Activated CD4-positive, CD25-positive, alpha-beta regulatory T cell (primary cell): ENCODE measurements around the gene NIM1K.
"Not testable (repeated sequence)": the region's sequence is repeated elsewhere in the genome, so short reads cannot be mapped to it uniquely, and the experiment has no call there.

Source experiments
- DNase-seq, 4 experiments: peaks; one replicate each; lab custom pipeline; 2025; lab: John Stamatoyannopoulos, UW

NIM1K gene

DNA sequence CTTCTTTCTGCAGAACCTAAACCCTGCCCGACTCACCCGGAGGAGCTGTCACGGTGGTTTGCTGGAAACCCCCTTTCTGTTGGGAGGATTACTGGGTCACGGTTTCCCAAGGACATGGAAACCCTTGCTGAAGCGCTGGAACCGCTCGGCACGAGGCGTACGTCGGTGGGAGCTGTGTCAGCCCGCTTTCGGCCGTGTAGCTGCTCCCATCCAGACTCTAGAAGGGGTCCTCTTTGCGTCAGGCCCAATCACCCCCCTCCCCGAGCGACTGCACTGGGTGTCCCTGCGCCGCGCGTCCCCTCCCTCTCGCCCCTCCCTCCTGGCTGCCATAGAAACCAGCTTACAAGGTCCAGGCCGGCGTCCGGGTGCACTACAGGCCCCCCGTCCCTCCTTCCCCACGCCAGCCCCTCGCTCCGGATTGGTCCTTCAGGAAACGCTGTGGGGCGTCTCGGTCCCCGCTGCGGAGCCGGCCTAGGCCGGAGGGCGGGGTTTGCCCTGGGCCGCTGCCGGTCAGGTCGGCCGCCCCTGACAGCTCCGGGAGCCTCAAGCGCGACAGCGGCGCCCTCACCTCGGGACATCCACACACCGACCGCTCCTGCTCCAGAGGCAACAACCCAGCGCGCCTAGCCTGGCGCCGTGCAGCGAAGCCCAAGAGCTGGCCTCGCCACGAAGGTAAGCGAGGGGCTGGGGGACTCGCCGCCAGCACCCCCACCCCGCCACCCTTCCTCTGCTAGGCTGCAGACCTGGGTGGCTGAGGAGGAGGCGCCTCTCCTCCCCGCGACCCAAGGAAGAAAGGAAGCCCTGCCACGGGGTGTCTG, at the start of gene NIM1K:
TSS of gene NIM1K (plus strand) at position 486 of the 818 bp plus-strand sequence. CDS start 53,551 bp downstream, outside the sequence.
- DNase-seq = peak in 1 of 4 experiments; percentile 6

DNA sequence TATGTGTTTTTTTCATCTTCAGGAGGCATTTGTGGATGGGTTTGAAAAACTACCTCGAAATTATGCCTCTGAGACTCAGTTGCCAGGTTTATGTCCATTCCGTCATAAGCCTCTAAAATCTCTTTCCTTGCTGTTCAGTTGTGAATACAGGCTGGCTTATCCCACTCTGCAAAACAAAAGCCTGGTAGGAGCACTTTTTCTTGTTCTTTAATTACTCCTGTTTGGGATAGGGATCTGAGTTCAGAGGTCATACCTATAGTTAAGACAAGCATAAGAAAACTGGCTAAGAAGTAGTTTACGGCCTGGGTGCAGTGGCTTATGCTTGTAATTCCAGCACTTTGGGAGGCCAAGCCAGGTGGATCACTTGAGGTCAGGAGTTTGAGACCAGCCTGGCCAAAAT, 47.0 kb upstream of the NIM1K start:
- DNase-seq = no peak

DNA sequence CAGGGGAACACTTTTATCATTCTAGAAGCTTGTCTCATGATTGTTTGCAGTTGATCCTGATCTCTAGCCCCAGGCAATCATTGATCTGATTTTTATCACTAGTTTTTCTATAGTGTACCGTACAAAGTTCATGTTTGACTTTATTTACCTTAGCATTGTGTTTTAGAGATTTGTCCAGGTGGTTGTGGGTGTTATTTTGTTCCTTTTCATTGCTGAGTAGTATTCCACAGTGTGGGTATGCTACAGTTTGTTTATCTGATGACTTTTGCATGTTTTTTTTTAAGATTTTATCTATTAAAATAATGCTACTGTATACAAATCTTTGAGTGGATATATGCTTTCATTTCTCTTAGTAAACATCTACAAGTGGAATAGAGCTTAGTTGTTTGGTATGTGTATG, 45.1 kb upstream of the NIM1K start:
- DNase-seq = no peak

DNA sequence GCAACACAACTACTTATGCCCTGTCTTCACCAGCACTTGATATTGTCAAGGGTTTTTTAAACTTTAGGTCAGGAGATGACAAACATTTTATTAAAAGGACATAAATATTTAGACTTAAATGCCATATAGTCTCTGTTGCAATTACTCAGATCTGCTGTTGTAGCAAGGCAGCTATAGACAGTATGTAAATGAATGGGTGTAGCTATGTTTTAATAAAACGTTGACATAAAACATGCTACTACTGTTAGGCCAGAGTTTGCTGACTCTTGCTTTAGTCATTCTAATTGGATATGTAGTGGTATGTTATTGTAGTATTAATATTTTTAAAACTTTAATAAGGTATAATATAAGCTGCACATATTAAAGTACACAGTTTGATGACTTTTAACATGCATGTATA, 43.6 kb upstream of the NIM1K start:
- no peak for DNase-seq

DNA sequence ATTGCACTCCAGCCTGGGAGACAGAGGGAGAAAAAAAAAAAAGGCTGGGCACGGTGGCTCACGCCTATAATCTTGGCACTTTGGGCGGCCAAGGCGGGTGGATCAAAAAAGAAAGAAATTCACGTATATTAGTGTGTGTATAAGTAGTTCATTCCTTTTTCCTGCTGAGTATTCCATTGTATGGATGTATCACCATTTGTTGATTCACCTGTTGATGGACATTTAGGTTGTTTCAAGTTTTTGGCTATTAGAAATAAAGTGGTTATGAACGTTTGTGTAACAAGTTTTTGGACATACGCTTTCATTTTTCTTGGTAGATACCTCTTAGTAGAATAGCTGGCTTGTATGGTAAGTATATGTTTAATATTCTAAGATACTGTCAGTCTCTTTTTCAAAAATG, 42.8 kb upstream of the NIM1K start:
- no peak for DNase-seq

DNA sequence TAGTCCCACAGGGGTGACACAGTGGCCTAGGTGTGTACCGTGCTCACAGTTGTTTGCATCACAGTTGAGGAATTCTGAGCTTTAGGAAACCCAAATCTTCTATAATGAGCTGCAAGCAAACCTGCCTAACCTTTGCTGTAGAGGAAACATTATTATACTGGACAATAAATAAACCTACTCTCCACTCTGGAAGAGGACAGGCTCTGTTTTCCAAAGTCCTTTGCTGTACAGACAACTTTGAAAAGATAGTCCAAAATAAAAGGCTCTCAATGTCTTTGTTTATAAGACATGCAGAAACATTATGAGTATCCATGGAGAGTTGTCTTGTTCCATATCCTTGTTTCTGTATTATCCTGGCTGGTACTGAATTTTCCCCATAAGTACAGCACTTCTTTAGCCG, 42.0 kb upstream of the NIM1K start:
- no peak for DNase-seq

DNA sequence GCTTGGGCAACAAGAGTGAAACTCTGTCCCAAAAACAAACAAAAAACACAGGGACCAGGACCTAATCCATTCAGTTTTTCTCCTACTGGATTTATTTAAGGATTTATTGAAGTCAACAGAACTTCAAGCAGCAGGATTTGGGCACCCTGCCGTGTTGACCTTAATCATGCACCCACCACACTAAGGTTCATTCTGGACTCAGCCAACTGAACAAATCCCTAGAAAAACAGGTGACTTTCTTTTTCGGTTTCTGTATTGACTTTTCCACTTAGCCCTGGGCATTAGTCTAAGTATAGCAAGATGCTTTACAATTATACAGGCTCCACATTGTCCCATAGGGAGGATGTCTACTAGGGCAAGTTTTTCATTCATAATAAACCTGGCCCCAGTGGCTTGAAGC, 41.3 kb upstream of the NIM1K start:
- no peak for DNase-seq

DNA sequence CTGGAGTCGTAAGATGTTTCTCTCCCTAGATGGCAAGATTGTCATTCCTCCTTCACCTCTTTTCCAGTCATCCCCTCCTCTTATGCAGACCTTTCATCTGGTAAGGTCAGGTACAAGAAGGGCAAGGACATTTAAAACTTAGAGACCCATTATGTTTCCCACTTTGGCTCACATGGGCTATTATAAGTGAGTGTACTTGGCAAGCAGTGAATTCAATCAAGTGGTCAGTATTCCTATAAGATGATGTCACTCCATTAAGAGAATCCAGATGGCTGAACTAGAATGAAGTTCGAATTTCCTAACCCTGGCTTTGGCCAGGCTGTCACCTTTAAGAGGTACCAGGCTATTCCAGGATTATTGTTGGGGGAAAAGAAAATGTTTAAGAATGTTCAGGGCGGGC, 39.1 kb upstream of the NIM1K start:
- no peak for DNase-seq

DNA sequence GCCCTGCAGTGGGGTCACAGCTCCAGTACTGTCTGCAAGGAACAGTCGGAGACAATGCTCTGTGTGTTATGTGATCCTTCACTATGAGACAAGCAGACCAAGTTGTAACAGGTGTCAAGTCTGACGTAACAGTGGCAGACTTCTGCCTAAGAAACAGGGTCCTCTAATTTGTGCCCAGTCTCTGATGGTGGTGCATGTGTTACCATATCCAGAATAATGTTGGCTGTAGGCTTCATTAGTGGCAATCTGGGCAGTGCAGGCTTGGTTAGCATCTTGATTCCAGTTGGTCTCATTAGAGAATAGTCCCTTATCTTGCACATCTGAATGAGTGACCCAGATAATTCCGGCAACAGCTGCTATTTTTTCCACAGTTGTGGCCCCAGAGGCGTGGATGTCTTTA, 37.6 kb upstream of the NIM1K start:
- DNase-seq = no peak

DNA sequence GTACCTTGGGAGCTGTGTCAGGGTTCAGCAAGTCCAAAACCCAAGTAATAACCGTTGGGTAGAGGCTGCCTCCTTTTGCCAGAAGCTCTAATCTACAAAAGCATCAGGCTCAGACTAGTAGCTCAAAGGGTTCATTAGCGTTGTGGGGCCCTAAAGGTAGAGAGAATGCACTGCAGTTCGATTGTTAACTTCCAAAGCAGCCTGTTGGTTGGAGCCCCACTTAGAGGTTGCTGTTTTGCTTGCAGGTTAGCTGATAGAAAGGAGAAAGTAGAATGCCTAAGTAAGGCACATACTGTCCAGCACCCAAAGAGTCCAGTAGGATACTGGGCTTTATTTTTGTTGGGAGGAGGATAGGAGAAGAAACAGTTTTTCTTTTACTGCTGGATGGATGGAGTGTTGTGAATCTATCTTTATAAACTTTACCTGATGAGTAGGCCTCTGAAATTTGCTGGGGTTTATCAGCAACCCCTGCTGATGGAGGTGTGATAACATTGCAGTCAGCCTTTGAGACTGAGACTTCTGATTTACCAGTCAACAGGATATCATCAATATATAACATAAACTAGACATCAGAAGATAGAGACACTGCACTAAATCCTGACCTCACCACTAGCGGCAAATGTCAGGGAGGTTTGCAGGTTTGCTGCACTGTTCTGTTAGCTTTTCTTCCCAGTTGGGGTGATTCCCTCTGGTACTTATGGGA, 36.5 kb upstream of the NIM1K start:
- DNase-seq = no peak

DNA sequence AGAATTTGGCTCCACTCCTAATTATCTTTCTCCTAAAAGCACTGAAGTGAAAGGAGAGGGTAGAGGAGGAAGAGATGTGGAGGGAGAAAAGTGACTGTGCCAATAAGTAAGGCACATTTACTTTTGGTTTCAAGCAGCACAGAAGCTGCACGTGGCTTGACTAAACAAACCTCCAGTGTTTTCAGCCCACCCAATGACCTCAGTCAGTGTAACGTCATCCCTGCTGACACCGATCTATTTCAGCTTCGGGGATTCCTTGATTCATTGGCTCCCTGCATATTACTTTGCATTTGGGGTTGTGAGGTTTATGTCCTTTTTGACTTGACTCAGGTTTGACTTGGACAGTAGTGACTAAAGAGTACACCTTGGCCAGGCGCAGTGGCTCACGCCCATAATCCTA, 35.6 kb upstream of the NIM1K start:
- DNase-seq = no peak

DNA sequence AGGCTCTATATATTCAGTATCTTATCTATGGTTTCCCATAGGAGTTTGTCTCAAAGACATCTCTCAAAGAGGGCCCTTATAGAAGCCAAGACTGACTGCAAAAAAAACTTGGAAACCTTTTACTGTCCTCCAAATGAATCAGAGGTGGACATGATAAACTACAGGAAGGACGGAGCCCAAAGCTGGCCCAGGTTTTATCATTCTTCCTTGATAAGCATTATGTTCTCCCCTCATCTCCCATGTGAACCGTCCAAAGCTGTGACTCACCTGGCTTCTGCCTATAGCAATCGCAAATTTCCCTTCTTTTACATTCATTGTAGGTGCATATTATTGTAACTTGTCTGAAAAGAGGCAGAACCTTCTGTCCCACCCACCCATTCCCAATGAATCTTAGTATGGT, 35.0 kb upstream of the NIM1K start:
- DNase-seq = no peak

DNA sequence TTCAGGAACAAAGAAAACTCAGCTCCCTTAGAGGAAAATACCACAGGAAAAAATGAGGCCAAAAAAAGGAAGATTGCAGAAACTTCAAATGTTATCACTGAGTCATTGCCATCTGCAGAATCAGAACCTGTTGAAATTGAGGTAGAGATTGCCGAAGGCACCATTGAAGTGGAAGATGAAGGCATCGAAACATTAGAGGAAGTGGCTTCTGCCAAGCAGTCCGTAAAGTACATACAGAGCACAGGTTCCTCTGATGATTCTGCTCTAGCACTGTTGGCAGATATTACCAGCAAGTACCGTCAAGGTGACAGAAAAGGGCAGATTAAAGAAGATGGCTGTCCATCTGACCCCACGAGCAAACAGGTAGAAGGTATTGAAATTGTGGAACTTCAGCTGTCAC, 30.8 kb upstream of the NIM1K start:
- no peak for DNase-seq

DNA sequence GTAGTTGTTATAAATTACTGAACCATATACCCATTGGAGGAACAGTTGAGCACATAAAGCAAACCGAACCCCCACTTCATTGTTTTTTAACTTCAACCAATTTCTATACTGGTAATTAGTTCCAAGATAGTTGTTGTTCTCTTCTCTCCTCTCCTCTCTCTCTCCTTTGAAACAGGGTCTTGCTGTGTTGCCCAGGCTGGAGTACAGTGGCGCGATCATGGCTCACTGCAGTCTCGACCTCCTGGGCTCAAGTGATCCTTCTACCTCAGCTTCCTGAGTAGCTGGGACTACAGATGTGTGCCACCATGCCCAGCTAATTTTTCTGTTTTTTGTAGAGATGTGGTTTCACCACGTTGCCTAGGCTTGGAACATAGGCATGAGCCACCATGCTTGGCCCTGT, 27.2 kb upstream of the NIM1K start:
- DNase-seq = not testable (repeated sequence)

DNA sequence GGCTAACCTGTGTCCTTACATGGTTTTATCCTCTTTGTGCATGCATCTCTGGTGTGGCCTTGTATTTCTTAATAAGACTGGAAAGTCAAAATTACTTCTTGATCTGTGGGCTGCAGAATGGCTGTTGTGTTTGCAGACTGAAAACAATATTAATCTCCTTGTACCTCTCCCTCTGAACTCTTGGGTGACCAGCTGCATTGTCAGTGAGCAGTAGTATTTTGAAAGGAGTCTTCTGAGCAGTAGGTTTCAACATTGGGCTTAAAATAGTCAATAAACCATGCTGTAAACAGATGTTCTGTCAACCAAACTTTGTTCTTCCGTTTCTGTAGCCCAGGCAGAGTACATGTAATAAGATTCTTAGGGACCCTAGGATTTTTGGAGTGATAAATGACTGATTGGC, 26.7 kb upstream of the NIM1K start:
- no peak for DNase-seq

DNA sequence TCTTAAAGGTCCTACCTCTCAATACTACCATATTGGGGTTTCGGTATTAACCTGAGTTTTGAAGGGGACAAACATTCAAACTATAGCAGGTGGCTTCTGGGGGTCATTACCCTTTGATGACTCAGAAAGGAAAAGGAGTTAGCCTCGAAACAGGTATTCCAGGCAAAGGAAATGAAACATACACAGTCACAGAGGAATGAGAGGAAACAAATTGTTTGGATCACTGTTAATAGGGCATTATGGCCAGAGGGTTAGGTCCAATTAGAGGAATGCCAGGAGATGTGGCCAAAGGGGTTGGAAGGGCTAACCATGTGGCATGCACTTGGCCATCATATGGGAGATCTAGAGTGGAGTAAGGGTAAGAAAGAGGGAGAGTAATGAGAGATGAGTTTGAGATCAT, 23.9 kb upstream of the NIM1K start:
- no peak for DNase-seq

DNA sequence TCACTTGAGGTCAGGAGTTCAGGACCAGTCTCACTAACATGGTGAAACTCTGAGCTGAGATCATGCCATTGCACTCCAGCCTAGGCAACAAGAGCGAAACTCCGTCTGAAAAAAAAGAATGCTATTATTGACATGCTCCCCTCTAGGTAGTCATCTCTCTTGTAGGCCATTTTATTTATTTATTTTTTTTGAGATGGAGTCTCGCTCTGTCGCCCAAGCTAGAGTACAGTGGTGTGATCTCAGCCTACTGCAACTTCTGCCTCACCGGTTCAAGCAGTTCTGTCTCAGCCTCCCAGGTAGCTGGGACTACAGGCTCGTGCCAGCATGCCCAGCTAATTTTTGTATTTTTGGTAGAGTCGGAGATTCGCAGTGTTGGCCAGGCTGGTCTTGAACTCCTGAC, 20.6 kb upstream of the NIM1K start:
- no peak for DNase-seq

DNA sequence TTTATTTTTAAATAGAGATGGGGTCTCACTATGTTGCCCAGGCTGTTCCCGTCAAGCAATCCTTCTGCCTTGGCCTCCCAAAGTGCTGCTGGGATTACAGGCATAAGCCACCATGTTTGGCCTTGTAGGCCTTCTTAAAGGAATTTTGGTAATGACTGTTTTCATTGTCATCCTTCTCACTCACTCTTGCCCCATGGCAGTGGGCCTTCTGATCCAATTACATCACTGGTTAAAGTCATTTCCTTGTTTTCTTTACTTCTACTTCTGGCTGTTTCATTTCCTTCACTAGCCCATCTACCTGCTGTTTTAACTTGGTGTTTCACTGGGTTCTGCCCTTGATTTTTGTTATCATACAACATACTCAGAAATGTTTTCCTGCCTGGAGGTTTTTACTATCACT, 20.1 kb upstream of the NIM1K start:
- no peak for DNase-seq

DNA sequence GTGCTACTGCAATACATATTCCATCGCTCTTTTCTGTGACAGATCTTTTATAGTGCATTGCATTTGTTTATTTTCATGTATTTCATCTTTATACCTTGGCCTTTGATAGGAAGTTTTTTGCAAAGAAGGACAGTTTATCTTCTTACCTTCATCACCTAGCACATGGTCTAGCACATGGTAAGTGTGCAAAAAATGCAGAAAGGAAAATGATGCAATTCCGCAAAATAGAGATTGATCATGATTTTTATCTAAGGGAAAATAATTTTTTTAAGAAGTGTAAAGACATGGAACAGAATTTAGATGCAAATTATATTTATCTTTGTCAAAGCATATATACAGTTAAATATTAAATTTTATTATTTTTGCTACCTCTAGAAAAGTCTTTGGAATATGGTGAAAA, 19.2 kb upstream of the NIM1K start:
- no peak for DNase-seq

DNA sequence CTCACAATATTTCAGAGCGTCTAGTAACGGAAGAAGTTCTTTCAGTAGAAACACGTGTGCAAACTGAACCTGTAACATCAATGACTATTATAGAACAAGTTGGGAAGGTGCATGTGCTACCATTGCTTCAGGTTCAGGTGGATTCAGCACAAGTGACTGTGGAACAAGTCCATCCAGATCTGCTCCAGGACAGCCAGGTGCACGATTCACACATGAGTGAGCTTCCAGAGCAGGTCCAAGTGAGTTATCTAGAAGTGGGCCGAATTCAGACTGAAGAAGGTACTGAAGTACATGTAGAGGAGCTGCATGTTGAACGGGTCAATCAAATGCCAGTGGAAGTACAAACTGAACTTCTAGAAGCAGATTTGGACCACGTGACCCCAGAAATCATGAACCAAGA, 17.4 kb upstream of the NIM1K start:
- no peak for DNase-seq

DNA sequence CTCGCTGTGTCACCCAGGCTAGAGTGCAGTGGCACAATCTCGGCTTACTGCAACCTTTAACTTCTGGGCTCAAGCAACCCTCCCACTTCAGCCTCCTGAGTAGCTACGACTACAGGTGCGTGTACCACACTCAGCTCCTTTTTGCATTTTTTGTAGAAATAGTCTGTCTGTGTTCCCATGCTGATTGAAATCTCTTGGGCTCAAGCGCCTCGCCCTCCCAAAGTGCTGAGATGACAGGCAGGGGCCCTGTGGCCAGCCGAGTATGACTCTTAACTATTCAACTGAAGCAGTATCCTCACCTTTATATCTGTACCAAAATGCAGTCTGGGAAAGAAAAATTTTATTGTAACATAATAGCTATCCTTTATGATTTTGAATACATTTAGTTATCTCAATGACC, 12.2 kb upstream of the NIM1K start:
- DNase-seq = no peak

DNA sequence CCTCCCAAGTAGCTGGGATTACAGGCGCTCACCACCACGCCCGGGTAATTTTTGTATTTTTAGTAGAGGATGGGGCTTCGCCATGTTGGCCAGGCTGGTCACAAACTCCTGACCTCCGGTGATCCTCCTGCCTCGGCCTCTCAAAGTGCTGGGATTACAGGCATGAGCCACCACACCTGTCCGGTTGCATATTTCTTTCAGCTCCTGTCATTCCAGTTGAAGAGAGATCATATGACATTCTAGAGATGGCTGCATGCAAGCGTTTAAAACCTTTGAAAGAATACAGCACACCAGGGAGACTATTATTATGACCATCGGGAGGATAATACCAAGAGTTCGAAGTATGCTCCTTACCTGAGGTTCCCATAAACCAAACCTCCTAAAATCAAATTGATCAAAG, 9.6 kb upstream of the NIM1K start:
- DNase-seq = no peak

DNA sequence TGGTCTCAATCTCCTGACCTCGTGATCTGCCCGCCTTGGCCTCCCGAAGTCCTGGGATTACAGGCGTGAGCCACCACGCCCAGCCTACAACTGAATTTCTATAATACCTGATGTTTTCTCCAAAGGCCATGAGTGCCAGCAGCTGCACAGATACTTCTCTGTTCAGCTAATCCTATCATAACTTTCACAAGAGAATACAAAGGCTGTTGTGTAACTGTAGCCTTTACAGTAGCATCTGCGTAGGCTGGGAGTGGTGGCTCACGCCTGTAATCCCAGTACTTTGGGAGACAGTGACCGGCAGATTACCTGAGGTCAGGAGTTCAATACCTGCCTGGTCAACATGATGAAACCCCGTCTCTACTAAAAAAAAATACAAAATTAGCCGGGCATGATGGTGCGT, 8.9 kb upstream of the NIM1K start:
- not testable (repeated sequence) for DNase-seq
